ENCODE data around the gene FAM120B. TPM values are rescaled to one million over a fixed set of nuclear protein-coding genes. Genes with fewer than 3 reads are reported as not detected.

Gene FAM120B
- polyA plus RNA-seq, result 1 to 10 TPM; 6.4 to 8.7 TPM

- peak within 1 kb of the TSS; percentile 87 to 94 for H3K4me3 ChIP-seq (ENCODE audit: low read depth in 1 of 2, low read length in 2 of 2)
- H3K36me3 ChIP-seq (ENCODE audit: control insufficient read depth in 2 of 2, insufficient read depth in 2 of 2, low read length in 1 of 2), result no peaks in the 10 kb centered on the region
- no peaks in the 10 kb centered on the region for H3K9me3 ChIP-seq (ENCODE audit: control insufficient read depth in 2 of 2, insufficient read depth in 1 of 2, low read depth in 1 of 2, low read length in 1 of 2)
- no peaks in the 10 kb centered on the region for H3K27me3 ChIP-seq (ENCODE audit: control insufficient read depth in 1 of 2, insufficient read depth in 2 of 2, low read length in 2 of 2)
- peak within 1 kb of the TSS; percentile 64 to 94 for H3K27ac ChIP-seq (ENCODE audit: low read depth in 2 of 2, low read length in 1 of 2)
- H3K4me1 ChIP-seq (ENCODE audit: control insufficient read depth in 2 of 2, insufficient read depth in 2 of 2, low read length in 1 of 2), result peaks cover 0 to 11% of the 10 kb centered on the region in 2 donors
- 0% methylated on average over 97 of the region's 97 CpGs for WGBS, 2 donors
These were observed at the start of gene FAM120B for GRCh38 chr6:170306324-170307079. Gene FAM120B (plus strand): TSS chr6:170306758. CDS start chr6:170317391, 10,633 bp downstream.

- H3K27ac ChIP-seq (ENCODE audit: low read depth in 2 of 2, low read length in 1 of 2), result no peak overlapping the region
- no peaks in the 10 kb centered on the region for H3K4me1 ChIP-seq (ENCODE audit: control insufficient read depth in 2 of 2, insufficient read depth in 2 of 2, low read length in 1 of 2)
- no peaks in the 10 kb centered on the region for H3K9me3 ChIP-seq (ENCODE audit: control insufficient read depth in 2 of 2, insufficient read depth in 1 of 2, low read depth in 1 of 2, low read length in 1 of 2)
- H3K4me3 ChIP-seq (ENCODE audit: low read depth in 1 of 2, low read length in 2 of 2), result no peak overlapping the region
- no peaks in the 10 kb centered on the region for H3K36me3 ChIP-seq (ENCODE audit: control insufficient read depth in 2 of 2, insufficient read depth in 2 of 2, low read length in 1 of 2)
- WGBS, 2 donors, result 70 to 81% methylated on average over 4 of the region's 4 CpGs
- no peaks in the 10 kb centered on the region for H3K27me3 ChIP-seq (ENCODE audit: control insufficient read depth in 1 of 2, insufficient read depth in 2 of 2, low read length in 2 of 2)
These were observed 49.2 kb upstream of the FAM120B start for GRCh38 chr6:170257376-170257775.

- H3K4me3 ChIP-seq (ENCODE audit: low read depth in 1 of 2, low read length in 2 of 2), result no peak overlapping the region
- H3K27me3 ChIP-seq (ENCODE audit: control insufficient read depth in 1 of 2, insufficient read depth in 2 of 2, low read length in 2 of 2), result no peaks in the 10 kb centered on the region
- no peaks in the 10 kb centered on the region for H3K4me1 ChIP-seq (ENCODE audit: control insufficient read depth in 2 of 2, insufficient read depth in 2 of 2, low read length in 1 of 2)
- no peaks in the 10 kb centered on the region for H3K9me3 ChIP-seq (ENCODE audit: control insufficient read depth in 2 of 2, insufficient read depth in 1 of 2, low read depth in 1 of 2, low read length in 1 of 2)
- no peaks in the 10 kb centered on the region for H3K36me3 ChIP-seq (ENCODE audit: control insufficient read depth in 2 of 2, insufficient read depth in 2 of 2, low read length in 1 of 2)
- H3K27ac ChIP-seq (ENCODE audit: low read depth in 2 of 2, low read length in 1 of 2), result no peak overlapping the region
- 78 to 90% methylated on average over 6 of the region's 6 CpGs for WGBS, 2 donors
These were observed 48.2 kb upstream of the FAM120B start for GRCh38 chr6:170258407-170258806.

GRCh38 chr6:170259278-170259677, 47.3 kb upstream of the FAM120B start:
- Histone ChIP-seq H3K4me3 (ENCODE audit: low read depth in 1 of 2, low read length in 2 of 2) (no peak overlapping the region), H3K27me3 (ENCODE audit: control insufficient read depth in 1 of 2, insufficient read depth in 2 of 2, low read length in 2 of 2) (peaks cover 0 to 5% of the 10 kb centered on the region in 2 donors), H3K36me3 (ENCODE audit: control insufficient read depth in 2 of 2, insufficient read depth in 2 of 2, low read length in 1 of 2) (no peaks in the 10 kb centered on the region), H3K4me1 (ENCODE audit: control insufficient read depth in 2 of 2, insufficient read depth in 2 of 2, low read length in 1 of 2) (no peaks in the 10 kb centered on the region), H3K27ac (ENCODE audit: low read depth in 2 of 2, low read length in 1 of 2) (no peak overlapping the region), H3K9me3 (ENCODE audit: control insufficient read depth in 2 of 2, insufficient read depth in 1 of 2, low read depth in 1 of 2, low read length in 1 of 2) (no peaks in the 10 kb centered on the region)
- WGBS, 2 donors, result 60 to 63% methylated on average over 5 of the region's 5 CpGs

GRCh38 chr6:170260686-170261085, 45.9 kb upstream of the FAM120B start:
- H3K4me1 ChIP-seq (ENCODE audit: control insufficient read depth in 2 of 2, insufficient read depth in 2 of 2, low read length in 1 of 2), result peaks cover 0 to 2% of the 10 kb centered on the region in 2 donors
- H3K9me3 ChIP-seq (ENCODE audit: control insufficient read depth in 2 of 2, insufficient read depth in 1 of 2, low read depth in 1 of 2, low read length in 1 of 2), result no peaks in the 10 kb centered on the region
- 78 to 91% methylated on average over 7 of the region's 7 CpGs for WGBS, 2 donors
- H3K27ac ChIP-seq (ENCODE audit: low read depth in 2 of 2, low read length in 1 of 2), result no peak overlapping the region
- no peaks in the 10 kb centered on the region for H3K36me3 ChIP-seq (ENCODE audit: control insufficient read depth in 2 of 2, insufficient read depth in 2 of 2, low read length in 1 of 2)
- H3K4me3 ChIP-seq (ENCODE audit: low read depth in 1 of 2, low read length in 2 of 2), result no peak overlapping the region
- peaks cover 0 to 5% of the 10 kb centered on the region in 2 donors for H3K27me3 ChIP-seq (ENCODE audit: control insufficient read depth in 1 of 2, insufficient read depth in 2 of 2, low read length in 2 of 2)

DNA sequence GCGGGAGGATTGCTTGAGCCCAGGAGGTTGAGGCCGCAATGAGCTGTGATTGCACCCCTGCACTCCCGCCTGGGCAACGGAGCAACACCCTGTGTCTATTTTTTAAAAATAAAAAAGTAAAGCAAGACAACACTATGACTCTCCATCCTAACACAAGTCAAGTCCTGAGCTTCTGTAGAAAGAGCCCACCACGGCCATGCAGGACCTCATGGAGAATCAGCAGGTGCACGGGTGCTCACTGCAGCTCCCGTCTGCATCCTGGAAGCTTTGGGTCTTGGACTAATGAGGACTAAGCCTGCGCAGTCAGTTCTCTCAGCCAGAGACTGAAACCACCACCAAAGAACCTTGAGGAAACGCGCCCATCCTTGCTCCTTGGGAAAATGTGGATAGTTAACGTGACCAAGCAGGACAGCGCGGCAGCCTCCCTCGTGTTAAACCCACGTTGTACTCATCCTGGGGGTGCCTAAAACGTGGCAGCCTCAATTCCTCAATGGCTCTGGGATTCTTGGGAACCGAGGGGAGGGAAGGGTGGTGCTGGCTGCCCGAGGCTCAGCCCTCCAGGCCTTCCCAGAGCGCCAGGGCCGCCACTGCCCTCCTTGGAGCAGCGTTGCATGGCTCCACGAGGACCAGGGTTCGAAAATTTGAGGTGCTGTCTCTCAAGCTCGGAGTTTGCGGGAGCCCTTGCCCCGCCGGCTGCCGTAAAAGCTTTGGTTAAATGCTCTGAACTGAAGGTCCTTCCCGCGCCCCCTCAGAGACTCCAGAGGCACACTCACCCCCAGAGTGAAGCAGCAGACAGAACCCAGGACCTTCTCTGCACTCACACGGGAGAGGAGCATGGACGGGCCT, 44.7 kb upstream of the FAM120B start:
- Histone ChIP-seq H3K9me3 (ENCODE audit: control insufficient read depth in 2 of 2, insufficient read depth in 1 of 2, low read depth in 1 of 2, low read length in 1 of 2) (no peaks in the 10 kb centered on the region), H3K4me3 (ENCODE audit: low read depth in 1 of 2, low read length in 2 of 2) (no peak overlapping the region), H3K27ac (ENCODE audit: low read depth in 2 of 2, low read length in 1 of 2) (no peak overlapping the region), H3K4me1 (ENCODE audit: control insufficient read depth in 2 of 2, insufficient read depth in 2 of 2, low read length in 1 of 2) (peaks cover 0 to 3% of the 10 kb centered on the region in 2 donors), H3K36me3 (ENCODE audit: control insufficient read depth in 2 of 2, insufficient read depth in 2 of 2, low read length in 1 of 2) (no peaks in the 10 kb centered on the region), H3K27me3 (ENCODE audit: control insufficient read depth in 1 of 2, insufficient read depth in 2 of 2, low read length in 2 of 2) (peaks cover 0 to 5% of the 10 kb centered on the region in 2 donors)
- 88 to 93% methylated on average over 32 of the region's 32 CpGs for WGBS, 2 donors

GRCh38 chr6:170262489-170263088, 44.0 kb upstream of the FAM120B start:
- Histone ChIP-seq H3K27ac (ENCODE audit: low read depth in 2 of 2, low read length in 1 of 2) (no peak overlapping the region), H3K4me1 (ENCODE audit: control insufficient read depth in 2 of 2, insufficient read depth in 2 of 2, low read length in 1 of 2) (peaks cover 0 to 3% of the 10 kb centered on the region in 2 donors), H3K36me3 (ENCODE audit: control insufficient read depth in 2 of 2, insufficient read depth in 2 of 2, low read length in 1 of 2) (no peaks in the 10 kb centered on the region), H3K27me3 (ENCODE audit: control insufficient read depth in 1 of 2, insufficient read depth in 2 of 2, low read length in 2 of 2) (peaks cover 0 to 5% of the 10 kb centered on the region in 2 donors), H3K4me3 (ENCODE audit: low read depth in 1 of 2, low read length in 2 of 2) (no peak overlapping the region), H3K9me3 (ENCODE audit: control insufficient read depth in 2 of 2, insufficient read depth in 1 of 2, low read depth in 1 of 2, low read length in 1 of 2) (no peaks in the 10 kb centered on the region)
- WGBS, 2 donors, result 75 to 77% methylated on average over 22 of the region's 22 CpGs

- no peak overlapping the region for H3K27ac ChIP-seq (ENCODE audit: low read depth in 2 of 2, low read length in 1 of 2)
- peaks cover 0 to 3% of the 10 kb centered on the region in 2 donors for H3K4me1 ChIP-seq (ENCODE audit: control insufficient read depth in 2 of 2, insufficient read depth in 2 of 2, low read length in 1 of 2)
- no peaks in the 10 kb centered on the region for H3K36me3 ChIP-seq (ENCODE audit: control insufficient read depth in 2 of 2, insufficient read depth in 2 of 2, low read length in 1 of 2)
- 85 to 90% methylated on average over 8 of the region's 8 CpGs for WGBS, 2 donors
- no peaks in the 10 kb centered on the region for H3K9me3 ChIP-seq (ENCODE audit: control insufficient read depth in 2 of 2, insufficient read depth in 1 of 2, low read depth in 1 of 2, low read length in 1 of 2)
- H3K4me3 ChIP-seq (ENCODE audit: low read depth in 1 of 2, low read length in 2 of 2), result no peak overlapping the region
- H3K27me3 ChIP-seq (ENCODE audit: control insufficient read depth in 1 of 2, insufficient read depth in 2 of 2, low read length in 2 of 2), result peaks cover 0 to 5% of the 10 kb centered on the region in 2 donors
These were observed 43.1 kb upstream of the FAM120B start for GRCh38 chr6:170263410-170263809.

- peaks cover 0 to 5% of the 10 kb centered on the region in 2 donors for H3K27me3 ChIP-seq (ENCODE audit: control insufficient read depth in 1 of 2, insufficient read depth in 2 of 2, low read length in 2 of 2)
- WGBS, 2 donors, result 93 to 95% methylated on average over 7 of the region's 7 CpGs
- peaks cover 0 to 3% of the 10 kb centered on the region in 2 donors for H3K4me1 ChIP-seq (ENCODE audit: control insufficient read depth in 2 of 2, insufficient read depth in 2 of 2, low read length in 1 of 2)
- no peak overlapping the region for H3K27ac ChIP-seq (ENCODE audit: low read depth in 2 of 2, low read length in 1 of 2)
- H3K4me3 ChIP-seq (ENCODE audit: low read depth in 1 of 2, low read length in 2 of 2), result no peak overlapping the region
- H3K36me3 ChIP-seq (ENCODE audit: control insufficient read depth in 2 of 2, insufficient read depth in 2 of 2, low read length in 1 of 2), result no peaks in the 10 kb centered on the region
- no peaks in the 10 kb centered on the region for H3K9me3 ChIP-seq (ENCODE audit: control insufficient read depth in 2 of 2, insufficient read depth in 1 of 2, low read depth in 1 of 2, low read length in 1 of 2)
These were observed 42.5 kb upstream of the FAM120B start for GRCh38 chr6:170264086-170264485.
